GM21576 (cell line): ENCODE data around the gene PARVB.
"Not testable (repeated sequence)": the region's sequence is repeated elsewhere in the genome, so short reads cannot be mapped to it uniquely, and the experiment has no call there.

Experiments
- ATAC-seq: cut with Tn5 transposase; IDR thresholded peaks from one replicate; pipeline ENCODE4 v1.9.1; 2021; ENCODE audit warnings: mild to moderate bottlenecking, moderate library complexity; ENCODE audit not compliant: unreplicated experiment

Gene PARVB

DNA sequence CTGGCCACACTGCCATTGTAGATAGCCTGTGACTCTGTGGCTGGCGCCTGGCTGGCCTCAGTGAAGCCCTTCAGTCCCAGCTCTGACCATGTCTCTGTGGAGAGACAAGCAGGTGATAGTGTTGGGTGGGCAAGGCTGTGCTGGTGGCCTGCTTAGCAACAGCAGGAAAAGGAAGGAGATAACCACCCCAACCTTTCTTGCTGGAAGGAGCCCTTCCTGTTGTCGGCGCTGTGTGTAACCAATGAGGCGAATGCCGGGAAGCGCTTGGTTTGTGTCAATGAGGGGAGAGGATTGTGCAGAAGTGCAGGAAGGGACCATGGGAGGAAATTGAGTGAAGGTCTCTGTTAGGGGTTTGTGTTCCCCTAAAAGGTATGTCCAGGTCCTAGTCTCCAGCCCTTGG is 27.3 kb downstream of the PARVB start:
- no peak for ATAC-seq

DNA sequence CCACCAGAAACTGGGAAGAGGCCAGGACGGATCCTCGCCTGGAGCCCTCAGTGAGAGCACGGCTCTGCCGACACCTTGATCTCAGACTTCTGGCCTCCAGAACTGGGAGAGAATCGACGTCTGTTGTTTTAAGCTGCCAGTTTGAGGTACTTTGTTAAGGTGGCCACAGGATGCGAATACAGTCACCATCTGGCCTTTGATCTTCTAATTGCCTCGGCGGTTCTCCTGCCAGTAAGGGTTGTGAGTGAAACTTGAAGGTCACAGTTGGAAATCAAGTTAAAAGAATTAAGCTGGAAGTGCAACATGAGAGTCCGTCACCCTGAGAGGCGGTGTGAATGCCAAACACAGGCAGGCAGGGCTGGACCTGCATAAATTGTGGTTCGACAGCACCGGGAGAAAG is 27.9 kb downstream of the PARVB start:
- ATAC-seq: no peak

- no peak for ATAC-seq
Measured at GRCh38 chr22:44055805-44056204, 31.7 kb downstream of the PARVB start.

DNA sequence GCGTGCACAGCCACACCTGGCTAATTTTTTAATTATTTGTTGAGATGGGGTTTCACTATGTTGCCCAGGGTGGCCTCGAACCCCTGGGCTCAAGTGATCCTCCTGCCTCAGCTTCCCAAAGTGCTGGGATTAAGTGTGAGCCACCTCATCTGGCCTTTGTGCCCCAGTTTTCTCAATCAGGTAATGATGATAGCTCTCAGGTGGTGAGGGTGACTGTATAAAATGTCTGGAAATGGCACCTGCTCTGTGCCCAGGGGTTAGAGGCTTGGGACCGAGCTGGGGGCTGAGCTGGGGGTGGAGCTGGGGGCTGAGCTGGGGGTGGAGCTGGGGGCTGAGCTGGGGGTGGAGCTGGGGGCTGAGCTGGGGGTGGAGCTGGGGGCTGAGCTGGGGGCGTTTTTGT is 32.5 kb downstream of the PARVB start:
- not testable (repeated sequence) for ATAC-seq

GRCh38 chr22:44057401-44057987 is 33.4 kb downstream of the PARVB start:
- ATAC-seq: no peak

DNA sequence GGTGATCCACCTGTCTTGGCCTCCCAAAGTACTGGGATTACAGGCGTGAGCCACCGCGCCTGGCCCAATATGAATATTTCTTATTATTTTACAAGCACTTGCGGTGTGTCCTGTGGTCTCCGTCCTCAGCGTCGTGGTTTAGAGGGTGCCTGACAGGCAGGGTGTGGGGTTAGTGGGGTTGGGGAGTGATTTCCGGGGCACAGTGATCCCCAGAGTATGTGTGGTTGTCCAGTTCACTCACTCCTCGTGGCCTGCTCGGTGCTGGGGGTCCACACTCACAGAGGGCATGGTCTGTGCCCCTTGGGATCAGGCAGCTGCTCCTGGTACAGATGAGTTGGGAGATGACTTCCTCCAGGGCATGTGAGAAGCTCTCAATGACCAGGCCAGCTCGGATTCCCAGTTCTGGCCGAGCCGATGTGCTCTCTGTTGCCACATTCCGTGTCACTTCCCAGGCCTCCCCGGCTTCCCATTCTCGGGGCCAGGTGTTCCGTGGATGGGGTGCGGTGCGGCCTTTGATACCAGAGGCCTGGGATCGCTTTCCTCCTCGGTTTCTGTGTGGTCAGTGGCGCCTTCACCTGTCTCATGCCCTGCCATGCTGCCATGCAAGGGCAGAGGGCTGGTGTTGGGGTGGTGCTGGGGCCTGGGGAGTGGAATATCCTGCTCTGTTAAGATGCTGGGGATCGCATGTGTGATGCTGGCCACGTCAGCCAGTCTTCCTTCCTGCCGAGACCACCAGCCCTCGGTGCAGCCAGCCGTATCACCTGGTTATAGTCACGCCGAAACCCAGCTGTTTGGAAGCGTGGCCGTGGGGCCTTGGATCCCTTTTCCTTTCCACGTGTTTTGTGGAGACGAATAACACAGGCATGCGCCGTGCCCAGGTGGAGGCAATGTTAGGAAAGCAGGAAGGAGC is 39.6 kb downstream of the PARVB start:
- no peak for ATAC-seq

DNA sequence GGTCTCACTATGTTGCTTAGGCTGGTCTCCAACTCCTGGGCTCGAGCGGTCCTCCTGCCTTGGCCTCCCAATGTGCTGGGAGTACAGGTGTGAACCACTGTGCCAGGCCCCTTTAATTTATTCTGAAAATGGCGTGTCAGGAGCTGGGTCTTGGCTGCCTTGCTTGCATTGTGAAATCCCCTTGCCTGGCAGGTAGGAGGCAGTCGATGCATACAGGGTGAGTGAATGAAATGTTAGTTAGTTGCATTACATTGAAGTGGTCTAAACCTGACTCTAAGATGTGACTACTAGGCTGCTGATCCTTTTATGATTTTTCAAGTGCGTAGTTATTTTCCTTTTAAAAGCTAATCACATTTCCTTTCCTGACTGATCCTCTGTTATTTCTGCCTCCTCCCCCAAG is 42.9 kb downstream of the PARVB start:
- ATAC-seq: no peak

GRCh38 chr22:44067901-44068300 is 43.8 kb downstream of the PARVB start:
- ATAC-seq: no peak

- ATAC-seq: peak; percentile 41
Measured at GRCh38 chr22:44068422-44069191, 44.5 kb downstream of the PARVB start.

GRCh38 chr22:44070029-44070428 is 45.9 kb downstream of the PARVB start:
- no peak for ATAC-seq

DNA sequence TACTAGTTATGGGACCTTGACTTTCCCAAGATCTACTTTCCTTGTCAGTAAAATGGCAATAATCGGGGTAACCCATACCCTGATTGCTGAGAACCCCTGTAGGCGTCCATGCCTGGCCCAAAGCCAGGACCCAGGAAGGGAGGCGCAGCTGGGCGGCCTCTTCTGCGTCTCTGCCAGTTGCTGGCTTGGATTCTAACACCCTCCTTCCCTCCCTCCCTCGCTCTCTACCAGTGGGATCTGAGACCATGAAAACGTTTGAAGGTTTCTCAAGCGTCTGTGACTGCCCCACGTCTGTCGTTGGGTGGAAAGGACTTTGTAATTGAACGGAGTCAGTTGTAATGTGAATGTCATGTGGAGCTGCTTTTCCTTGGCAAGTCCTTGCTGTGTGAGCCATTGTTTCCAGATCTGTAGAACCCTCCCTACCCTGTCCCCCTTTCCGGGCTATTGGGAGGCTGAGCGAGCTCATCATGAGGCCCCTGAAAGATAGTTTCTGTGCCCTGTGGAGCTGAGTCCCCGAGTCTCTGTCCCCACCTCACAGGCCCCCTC is 47.8 kb downstream of the PARVB start:
- no peak for ATAC-seq

GRCh38 chr22:44074337-44074984 is 50.4 kb downstream of the PARVB start:
- no peak for ATAC-seq

GRCh38 chr22:44075022-44075421 is 50.9 kb downstream of the PARVB start:
- ATAC-seq: no peak

- no peak for ATAC-seq
Measured at GRCh38 chr22:44075670-44076069, 51.6 kb downstream of the PARVB start.

DNA sequence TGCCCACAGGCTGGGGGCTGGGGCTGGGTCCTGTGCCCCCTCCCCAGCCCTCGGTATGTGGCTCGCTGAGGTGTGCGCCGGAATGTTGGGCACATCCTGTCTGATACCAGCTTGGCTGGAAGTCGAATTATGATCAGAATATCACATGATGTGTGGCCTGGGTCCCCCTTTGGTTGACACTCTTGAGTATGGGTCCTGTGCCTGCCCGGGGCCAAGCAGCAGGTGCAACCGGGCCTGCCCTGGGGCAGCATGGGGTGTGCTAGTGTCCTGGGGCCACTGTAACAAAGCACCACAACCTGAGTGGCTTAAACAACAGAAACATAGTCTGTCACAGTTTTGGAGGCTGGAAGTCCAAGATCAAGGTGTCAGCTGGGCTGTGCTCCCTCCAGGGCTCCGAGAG is 52.7 kb downstream of the PARVB start:
- no peak for ATAC-seq

DNA sequence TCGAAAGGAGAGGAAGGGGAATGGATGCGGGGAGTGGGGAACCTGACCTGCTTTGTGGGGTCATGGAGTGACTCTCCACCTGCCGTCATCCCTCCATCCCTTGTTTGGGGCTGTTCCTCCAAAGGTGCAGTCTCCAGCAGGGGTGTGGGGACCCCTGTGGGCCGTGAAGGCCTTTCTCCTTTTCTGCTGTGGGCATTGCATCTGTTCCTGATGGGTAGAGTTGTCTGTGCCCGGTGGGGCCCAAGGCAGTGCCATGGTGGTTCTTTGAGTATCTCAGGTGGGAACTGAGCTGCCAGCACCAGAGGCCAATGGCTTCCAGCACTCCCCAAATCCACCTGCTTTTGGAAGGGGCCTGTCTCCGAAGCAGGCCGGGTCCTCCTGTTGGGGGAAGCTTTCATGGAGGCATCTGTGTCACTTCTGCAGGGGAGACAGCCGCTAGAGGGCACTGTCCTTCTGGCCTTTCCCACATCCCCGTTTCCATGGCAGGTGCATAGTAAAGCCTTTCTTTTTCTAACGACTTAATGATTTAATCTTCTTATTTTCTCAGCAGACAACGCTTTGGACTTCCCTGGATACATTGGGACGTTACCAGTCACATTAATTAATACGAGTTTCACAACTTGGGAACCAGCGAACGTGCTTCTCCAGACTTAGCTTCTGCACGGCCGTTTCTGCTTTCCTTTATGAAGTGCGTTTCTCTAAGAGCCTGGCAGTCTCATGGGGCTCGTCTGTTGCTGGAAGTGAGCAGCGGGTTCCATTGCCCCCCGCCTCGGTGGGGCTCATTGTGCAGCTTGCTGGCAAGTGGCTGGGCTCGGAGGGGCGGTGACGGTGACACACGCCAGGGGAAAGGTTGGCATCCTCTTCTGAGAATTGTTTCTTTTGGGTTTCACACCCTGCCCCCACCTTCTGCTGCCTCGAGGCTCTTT is 57.1 kb downstream of the PARVB start:
- ATAC-seq: no peak

- no peak for ATAC-seq
Measured at GRCh38 chr22:44082801-44083200, 58.7 kb downstream of the PARVB start.

DNA sequence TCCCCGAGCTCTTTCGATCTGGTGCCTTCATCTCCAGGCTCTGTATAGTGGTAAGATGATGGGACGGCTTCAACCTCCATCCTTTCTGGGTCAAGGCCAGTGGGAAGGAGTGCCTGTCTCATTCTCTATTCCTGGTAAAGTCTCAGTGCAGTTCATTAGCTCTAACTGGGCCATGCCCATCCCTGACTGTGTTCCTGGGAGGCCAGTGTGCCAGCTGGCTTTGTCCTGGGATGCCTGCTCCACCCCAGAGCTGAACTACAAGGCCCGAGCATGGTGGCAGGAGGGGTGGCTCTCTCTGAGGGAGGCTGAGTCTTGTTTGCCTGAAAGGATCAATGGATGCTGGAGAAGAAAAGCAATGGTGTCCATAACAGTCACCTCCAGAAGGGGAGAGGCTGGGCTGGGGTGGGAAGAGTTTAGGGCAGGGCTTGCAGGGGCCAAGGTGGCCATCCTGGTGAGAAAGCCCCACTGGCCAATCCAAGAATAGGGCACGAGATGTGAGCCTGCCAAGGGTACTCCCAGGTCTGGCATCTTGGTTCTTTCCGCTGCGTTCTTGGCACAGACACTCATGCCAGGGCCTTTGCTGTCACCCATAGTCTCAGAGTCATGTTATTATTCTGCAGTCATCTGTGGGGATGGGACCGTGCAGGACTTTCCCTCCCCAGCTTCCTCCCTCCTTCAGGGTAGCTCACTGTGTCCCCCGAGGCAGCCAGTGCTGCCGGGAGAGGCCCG is 60.1 kb downstream of the PARVB start:
- ATAC-seq: no peak

DNA sequence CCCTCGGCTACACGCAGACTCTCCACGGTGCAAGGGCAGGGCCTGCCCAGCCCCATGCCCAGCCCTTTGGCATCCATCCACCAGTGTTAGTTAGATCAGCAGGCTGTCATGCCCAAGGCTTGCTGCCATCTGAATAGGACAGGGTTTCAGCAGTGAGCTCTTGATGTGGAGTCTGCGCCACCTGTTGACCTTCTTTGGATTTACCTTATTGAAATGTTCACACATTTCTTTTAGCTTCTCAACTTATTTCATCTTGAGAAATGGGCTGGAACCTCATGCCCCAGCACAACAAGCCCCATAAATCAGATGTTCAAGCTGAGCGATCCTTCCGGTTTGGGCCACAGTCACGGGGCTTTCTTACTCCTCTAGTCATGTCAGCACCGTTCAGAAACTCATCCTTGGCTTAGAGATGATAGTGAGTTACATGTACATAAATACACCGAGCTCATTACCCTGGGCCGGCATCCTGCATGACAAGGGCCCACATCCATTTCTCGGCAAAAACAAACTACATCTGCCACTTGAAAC is 61.7 kb downstream of the PARVB start:
- no peak for ATAC-seq
